Ovary (tissue), 9 donors: Measurements from ENCODE around the gene DUT. TPM values are rescaled to one million over a fixed set of nuclear protein-coding genes. Genes with fewer than 3 reads are reported as not detected.

ENCODE experiments used
- DNase-seq, 5 donors: peaks; one replicate each; pipeline ENCODE4 v3.0.0-alpha.2; 2019 to 2020
- H3K27ac ChIP-seq, 2 donors: fragments of 200-600 bp; one replicate each; pipeline versions ENCODE4 v1.5.1 to v1.8.0; 2019 to 2022
- H3K27me3 ChIP-seq: fragments of 200-600 bp; one replicate; pipeline ENCODE4 v1.8.0; 2022
- H3K36me3 ChIP-seq: fragments of 200-600 bp; sonication (generic); one replicate; pipeline ENCODE4 v1.5.1; 2019
- H3K4me1 ChIP-seq: one replicate; pipeline ENCODE4 v1.8.1; 2013; ENCODE audit warnings: mild to moderate bottlenecking, moderate library complexity; ENCODE audit not compliant: insufficient read depth
- H3K4me3 ChIP-seq: fragments of 200-600 bp; sonication (generic); one replicate; pipeline ENCODE4 v1.5.1; 2017
- H3K9me3 ChIP-seq, 2 donors: fragments of 200-600 bp in 1 of 2; sonication (generic) in 1 of 2; one replicate each; pipeline versions ENCODE4 v1.5.1 to v1.8.1; 2013 to 2019; ENCODE audit warnings: mild to moderate bottlenecking in 1 of 2, moderate library complexity in 1 of 2
- EP300 ChIP-seq: sonication (generic); formaldehyde crosslinking; IDR thresholded peaks from one replicate; pipeline ENCODE4 v1.6.1; 2017; ENCODE audit warnings: antibody characterized with exemption
- POLR2A ChIP-seq: fragments of 450-650 bp; IDR thresholded peaks from one replicate; pipeline ENCODE4 v1.6.1; 2017; ENCODE audit warnings: antibody characterized with exemption, mild to moderate bottlenecking, moderate library complexity
- WGBS, 3 donors: extraction: QIAGEN DNeasy Blood & Tissue Kit in 1 of 3; methylation state at CpG; one replicate each; pipeline versions ENCODE4 v1.1.5 to v1.1.7; 2013 to 2017; 5-methylcytosine and 5-hydroxymethylcytosine counted together
- intact Hi-C, 4 donors: fragments of 100-400 bp; cut with DNase I; formaldehyde crosslinking; loops; one replicate each; pipeline versions ENCODE4 v1.11.0 to v1.15.1; 2022 to 2023
- polyA plus RNA-seq, 2 donors: library from polyadenylated mRNA; stranded (reverse); fragments of 200-250 nt in 1 of 2; fragments of 350-450 nt in 1 of 2; fragmentation: Illumina TruSeq in 1 of 2; extraction: RNeasy Lipid Tissue Mini Kit (QIAGEN cat#74804) in 1 of 2; gene quantifications; one replicate each; pipeline ENCODE4 v1.2.3, GENCODE V29; 2013 to 2014
- total RNA-seq, 7 donors: library from RNA; depleted of rRNA in 2 of 7; stranded (reverse); fragments of >200 nt in 2 of 7; fragmentation: NEBNext Ultra II Directional in 3 of 7; extraction: Animal tissue kit (Norgen Biotek cat#: 25700) in 3 of 7; gene quantifications; one replicate each; pipeline versions ENCODE4 v1.1.0 to v1.2.4, GENCODE V29; 2016 to 2023
- TF ChIP-seq, protein P1 (sequence below), 3 donors: fragments of 450-650 bp in 2 of 3; fragments of 200-600 bp in 1 of 3; IDR thresholded peaks; one replicate each; pipeline versions ENCODE4 v1.5.1 to v1.8.0; 2016 to 2022; ENCODE audit warnings: antibody characterized with exemption in 3 of 3, mild to moderate bottlenecking in 1 of 3
- donor health status: DM: no; HTN: no; CAD: no; lungs with moderate emphysema.
- donor health status: DM: no; HTN: no; CAD: no.
- donor health status: Bipolar disorder and iron deficiency.
- donor health status: DM: yes; HTN: yes; CAD: no.
- donor health status: DM: no; HTN: no; CAD: no.
- donor health status: DM: yes; HTN: yes; CAD: no.

DUT gene
- total and polyA plus RNA-seq, 9 donors, result 63.1 to 131 (median 84.1) TPM

DNA sequence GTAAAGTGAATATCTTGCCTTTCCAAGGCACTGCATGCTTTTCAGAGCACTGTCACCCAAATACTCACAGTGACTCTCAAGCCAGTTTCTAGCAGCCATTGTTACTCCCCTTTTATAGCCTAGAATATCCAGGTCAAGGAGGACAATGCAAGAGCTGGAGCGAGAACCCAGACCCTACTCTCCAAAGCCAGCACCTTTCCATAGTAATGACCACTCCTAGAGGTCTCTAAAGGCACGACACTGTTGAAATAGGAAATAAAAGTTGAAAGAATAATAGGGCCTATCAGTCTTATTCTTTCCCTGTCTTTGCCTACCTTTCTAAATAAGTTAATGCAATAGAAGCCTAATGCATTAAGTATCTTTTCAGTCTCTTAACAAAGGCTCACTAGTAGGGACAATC, 33.6 kb upstream of the DUT start:
- DNase-seq, result no peak
- TF ChIP-seq, protein P1, sequence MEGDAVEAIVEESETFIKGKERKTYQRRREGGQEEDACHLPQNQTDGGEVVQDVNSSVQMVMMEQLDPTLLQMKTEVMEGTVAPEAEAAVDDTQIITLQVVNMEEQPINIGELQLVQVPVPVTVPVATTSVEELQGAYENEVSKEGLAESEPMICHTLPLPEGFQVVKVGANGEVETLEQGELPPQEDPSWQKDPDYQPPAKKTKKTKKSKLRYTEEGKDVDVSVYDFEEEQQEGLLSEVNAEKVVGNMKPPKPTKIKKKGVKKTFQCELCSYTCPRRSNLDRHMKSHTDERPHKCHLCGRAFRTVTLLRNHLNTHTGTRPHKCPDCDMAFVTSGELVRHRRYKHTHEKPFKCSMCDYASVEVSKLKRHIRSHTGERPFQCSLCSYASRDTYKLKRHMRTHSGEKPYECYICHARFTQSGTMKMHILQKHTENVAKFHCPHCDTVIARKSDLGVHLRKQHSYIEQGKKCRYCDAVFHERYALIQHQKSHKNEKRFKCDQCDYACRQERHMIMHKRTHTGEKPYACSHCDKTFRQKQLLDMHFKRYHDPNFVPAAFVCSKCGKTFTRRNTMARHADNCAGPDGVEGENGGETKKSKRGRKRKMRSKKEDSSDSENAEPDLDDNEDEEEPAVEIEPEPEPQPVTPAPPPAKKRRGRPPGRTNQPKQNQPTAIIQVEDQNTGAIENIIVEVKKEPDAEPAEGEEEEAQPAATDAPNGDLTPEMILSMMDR (IDR thresholded peaks at IDR 0.05), result no peak
- TF ChIP-seq EP300, result no peak
- TF ChIP-seq POLR2A, result no peak
- no peak overlapping the region for H3K27ac ChIP-seq
- no peaks in the 10 kb centered on the region for H3K9me3 ChIP-seq
- intact Hi-C loops, result no loop called here
- H3K4me3 ChIP-seq, result no peak overlapping the region
- no peaks in the 10 kb centered on the region for H3K4me1 ChIP-seq
- WGBS, 3 donors, result 90 to 95% (median 95%) methylated on average over 2 of the region's 2 CpGs
- H3K27me3 ChIP-seq, result no peaks in the 10 kb centered on the region
- no peaks in the 10 kb centered on the region for H3K36me3 ChIP-seq

DNA sequence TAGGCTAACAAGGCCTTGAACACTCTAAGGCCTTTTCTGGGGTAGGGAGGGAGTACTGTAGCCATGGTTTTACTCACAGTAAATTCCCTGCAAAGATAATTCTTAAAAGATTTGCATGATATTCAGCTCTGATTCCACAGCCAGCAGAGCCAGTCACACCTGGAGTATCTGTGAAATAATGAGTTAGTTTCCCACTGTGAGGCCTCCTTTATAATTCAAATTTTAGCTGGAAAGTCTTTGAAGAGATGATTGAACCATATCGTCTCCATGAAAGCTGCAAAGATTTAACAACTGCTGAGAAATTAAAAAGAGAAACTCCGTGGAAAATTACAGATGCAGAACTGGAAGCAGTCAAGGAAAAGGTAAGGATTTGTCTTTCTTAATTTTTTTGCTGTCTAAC, 32.3 kb upstream of the DUT start:
- Histone ChIP-seq H3K4me3 (no peak overlapping the region), H3K27ac (no peak overlapping the region), H3K4me1 (no peaks in the 10 kb centered on the region), H3K36me3 (no peaks in the 10 kb centered on the region), H3K27me3 (no peaks in the 10 kb centered on the region), H3K9me3 (no peaks in the 10 kb centered on the region)
- TF ChIP-seq POLR2A (no peak), EP300 (no peak)
- TF ChIP-seq, protein P1 (IDR thresholded peaks at IDR 0.05), result no peak
- intact Hi-C loops, result no loop called here
- DNase-seq, result no peak
- 57 to 58% (median 58%) methylated on average over 2 of the region's 2 CpGs for WGBS, 3 donors

DNA sequence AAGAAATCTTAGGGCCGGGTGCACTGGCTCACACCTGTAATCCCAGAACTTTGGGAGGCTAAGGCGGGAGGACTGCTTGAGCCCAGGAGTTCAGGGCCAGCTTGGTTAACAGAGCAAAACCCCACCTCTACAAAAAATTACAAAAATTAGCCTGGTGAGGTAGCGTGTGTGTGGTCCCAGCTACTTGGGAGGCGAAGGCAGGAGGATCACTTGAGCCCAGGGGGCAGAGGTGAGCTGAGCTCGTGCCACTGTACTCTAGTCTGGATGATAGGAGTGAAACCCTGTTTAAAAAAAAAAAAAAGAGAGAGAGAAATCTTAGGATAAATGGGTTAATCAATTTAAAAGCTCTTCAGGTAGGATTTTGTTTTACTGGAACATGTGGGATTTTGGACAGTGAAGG, 31.2 kb upstream of the DUT start:
- Histone ChIP-seq H3K9me3 (no peaks in the 10 kb centered on the region), H3K4me3 (no peak overlapping the region), H3K36me3 (no peaks in the 10 kb centered on the region), H3K27ac (no peak overlapping the region), H3K4me1 (no peaks in the 10 kb centered on the region), H3K27me3 (no peaks in the 10 kb centered on the region)
- 72 to 82% (median 79%) methylated on average over 5 of the region's 5 CpGs for WGBS, 3 donors
- no peak for TF ChIP-seq POLR2A
- TF ChIP-seq, protein P1 (IDR thresholded peaks at IDR 0.05), result no peak
- TF ChIP-seq EP300, result no peak
- intact Hi-C loops, result no loop called here
- DNase-seq, result no peak

DNA sequence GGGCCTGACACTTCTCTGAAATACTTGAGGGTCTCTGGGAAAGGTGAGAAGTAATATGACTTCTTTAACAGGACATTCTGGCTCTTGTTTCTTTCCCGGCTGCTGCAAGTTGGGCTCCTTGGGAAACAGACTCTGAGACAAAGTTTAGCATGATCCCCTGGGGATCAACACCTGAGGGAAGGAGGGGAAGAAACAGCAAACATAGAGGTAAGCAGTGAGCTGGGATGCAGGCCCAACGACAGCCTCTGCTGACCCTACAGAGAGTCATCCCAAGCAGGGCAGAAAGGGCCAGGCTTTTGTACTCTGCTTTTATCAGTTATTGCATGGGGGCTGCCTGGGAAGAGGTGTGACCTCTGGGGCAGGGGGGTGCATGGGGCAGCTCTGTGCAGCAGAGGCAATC, 26.8 kb upstream of the DUT start:
- Histone ChIP-seq H3K27me3 (no peaks in the 10 kb centered on the region), H3K36me3 (no peaks in the 10 kb centered on the region), H3K4me1 (no peaks in the 10 kb centered on the region), H3K9me3 (no peaks in the 10 kb centered on the region), H3K4me3 (no peak overlapping the region), H3K27ac (no peak overlapping the region)
- TF ChIP-seq EP300 (no peak), POLR2A (no peak)
- TF ChIP-seq, protein P1 (IDR thresholded peaks at IDR 0.05), result no peak
- DNase-seq, result no peak
- WGBS, 3 donors, result 63 to 71% (median 65%) methylated on average over 2 of the region's 2 CpGs
- intact Hi-C loops, result no loop called here

DNA sequence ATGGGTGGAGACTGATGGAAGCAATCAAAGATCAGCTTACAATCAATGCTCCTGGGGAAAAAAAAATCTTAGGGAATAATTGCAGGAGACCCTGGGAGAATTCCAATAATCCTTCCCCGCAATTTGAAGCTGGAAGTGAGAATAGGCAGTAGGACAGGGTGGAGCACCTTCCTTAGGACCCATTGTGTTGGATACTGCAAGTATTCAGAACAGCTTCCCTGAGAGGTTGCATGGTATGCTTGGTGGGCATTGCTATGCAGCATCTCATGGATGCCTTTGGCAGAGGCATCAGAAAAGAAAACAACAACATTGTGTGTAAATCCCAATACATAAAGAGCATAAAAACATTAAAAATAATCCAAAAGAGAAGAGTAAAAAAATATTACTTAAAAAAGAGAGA, 24.6 kb upstream of the DUT start:
- H3K36me3 ChIP-seq, result no peaks in the 10 kb centered on the region
- H3K27me3 ChIP-seq, result no peaks in the 10 kb centered on the region
- no peak overlapping the region for H3K27ac ChIP-seq
- no peaks in the 10 kb centered on the region for H3K9me3 ChIP-seq
- TF ChIP-seq, protein P1 (IDR thresholded peaks at IDR 0.05), result no peak
- TF ChIP-seq POLR2A, result no peak
- 90 to 100% (median 93%) methylated on average over 1 of the region's 1 CpG for WGBS, 3 donors
- DNase-seq, result no peak
- H3K4me1 ChIP-seq, result no peaks in the 10 kb centered on the region
- intact Hi-C loops, result no loop called here
- no peak overlapping the region for H3K4me3 ChIP-seq
